HUES6 (cell line): Measurements from ENCODE around the gene LMLN.

Source experiments
- H3K27ac ChIP-seq: 2 replicates; pipeline ENCODE4 v1.7.0; 2013; ENCODE audit warnings: low read depth, mild to moderate bottlenecking, low read length, inconsistent platforms
- H3K27me3 ChIP-seq: 2 replicates; pipeline ENCODE4 v1.6.1; 2013; ENCODE audit warnings: low read length; ENCODE audit not compliant: control insufficient read depth, insufficient read depth
- H3K36me3 ChIP-seq: 2 replicates; pipeline ENCODE4 v1.6.1; 2013; ENCODE audit warnings: low read length; ENCODE audit not compliant: control insufficient read depth, insufficient read depth
- H3K4me1 ChIP-seq: 2 replicates; pipeline ENCODE4 v1.6.1; 2013; ENCODE audit warnings: low read length; ENCODE audit not compliant: control insufficient read depth, insufficient read depth
- H3K4me3 ChIP-seq: 2 replicates; pipeline ENCODE4 v1.5.1; 2013; ENCODE audit warnings: low read depth, low read length
- H3K9ac ChIP-seq: one replicate; pipeline ENCODE4 v1.6.1; 2013; ENCODE audit warnings: mild to moderate bottlenecking, low read length
- H3K9me3 ChIP-seq: 2 replicates; pipeline ENCODE4 v1.6.1; 2013; ENCODE audit warnings: low read depth, low read length; ENCODE audit not compliant: control insufficient read depth, insufficient read depth

Gene LMLN

GRCh38 chr3:197949191-197949777, 10.7 kb upstream of the LMLN start:
- peak overlapping the region; percentile 99 for H3K27ac ChIP-seq
- H3K4me3 ChIP-seq: peak overlapping the region; percentile 95
- no peaks in the 10 kb centered on the region for H3K9me3 ChIP-seq
- H3K9ac ChIP-seq: peak overlapping the region; percentile 98
- peaks cover 2% of the 10 kb centered on the region; the same call in 1 of the 2 replicates for H3K4me1 ChIP-seq
- H3K36me3 ChIP-seq: peaks cover 40% of the 10 kb centered on the region
- H3K27me3 ChIP-seq: no peaks in the 10 kb centered on the region

DNA sequence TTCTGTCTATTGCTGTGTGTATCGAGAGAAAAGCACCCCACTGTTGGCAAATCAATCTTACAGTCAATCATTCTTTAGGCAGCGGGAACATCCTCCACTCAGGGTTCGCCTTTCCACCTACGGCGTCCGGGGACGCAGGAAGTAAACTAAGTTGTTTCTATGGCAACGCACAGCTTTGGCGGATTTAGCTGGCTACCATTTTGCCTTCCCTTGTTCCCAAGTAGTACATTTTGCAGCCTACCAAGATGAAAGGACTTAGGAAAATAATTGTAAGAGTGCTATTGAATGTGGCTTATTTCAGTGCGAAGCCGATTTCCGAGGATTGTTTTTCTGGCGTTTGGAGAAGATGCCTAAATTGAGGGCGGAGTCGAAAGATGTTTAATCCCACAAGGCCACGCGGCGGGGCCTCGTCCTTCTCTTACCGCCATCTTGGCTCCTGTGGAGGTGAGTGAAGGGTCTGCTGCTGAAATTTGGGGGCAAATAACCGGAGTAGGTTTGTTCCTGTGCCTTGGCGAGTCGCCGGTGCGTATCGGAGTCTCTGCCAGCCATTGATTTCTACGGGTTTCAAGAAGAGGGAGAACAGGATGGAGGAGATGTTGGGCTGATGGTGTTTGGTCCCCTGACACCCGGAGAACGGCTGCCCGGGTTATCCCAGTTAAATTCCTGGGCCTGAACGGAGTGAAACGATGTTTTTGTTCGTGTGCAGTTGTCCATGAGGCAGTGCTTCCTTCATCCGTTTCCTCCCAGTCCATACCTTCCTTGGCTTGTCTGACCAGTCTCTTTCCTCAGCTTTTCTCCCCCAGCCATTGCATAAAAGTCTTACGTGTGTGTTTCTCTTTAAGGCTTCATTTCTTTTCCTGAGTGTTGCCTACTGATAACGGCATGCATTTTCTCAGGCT, 10.0 kb upstream of the LMLN start, which contains the start of gene RPL35A:
Gene RPL35A (plus strand): TSS at position 413 of the 899 bp plus-strand sequence. CDS start 778 bp downstream, outside the sequence.
- H3K27me3 ChIP-seq: no peaks in the 10 kb centered on the region
- peaks cover 2% of the 10 kb centered on the region; the same call in 1 of the 2 replicates for H3K4me1 ChIP-seq
- H3K27ac ChIP-seq: peak within 1 kb of the TSS; percentile 99

DNA sequence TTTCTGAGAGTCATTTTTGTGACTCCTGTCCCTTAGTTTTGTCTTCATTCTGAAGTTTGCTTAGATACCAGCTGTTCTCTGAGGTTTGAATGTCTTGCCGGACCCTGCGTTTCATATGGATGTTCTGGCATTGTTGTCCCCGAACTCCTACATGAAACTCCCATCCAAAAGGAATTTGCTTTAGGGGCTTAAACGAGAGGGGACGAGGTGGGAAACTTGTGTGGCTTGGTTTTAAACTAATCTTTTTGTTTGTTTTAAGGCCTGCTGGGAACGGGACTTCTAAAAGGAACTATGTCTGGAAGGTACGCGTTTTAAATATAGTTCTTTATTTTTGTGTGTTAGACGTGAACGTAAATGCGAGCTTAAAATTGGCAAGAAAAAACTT, 9.3 kb upstream of the LMLN start:
- Histone ChIP-seq H3K27ac (peak overlapping the region; percentile 99), H3K36me3 (peaks cover 54% of the 10 kb centered on the region), H3K4me3 (peak overlapping the region; percentile 95), H3K9ac (peak overlapping the region; percentile 98), H3K9me3 (no peaks in the 10 kb centered on the region), H3K27me3 (no peaks in the 10 kb centered on the region), H3K4me1 (peaks cover 2% of the 10 kb centered on the region; the same call in 1 of the 2 replicates)

More for the DNA sequence above, 10.0 kb upstream of the LMLN start, which contains the start of gene RPL35A:
- Histone ChIP-seq H3K36me3 (peaks cover 48% of the 10 kb centered on the region), H3K4me3 (peak within 1 kb of the TSS; percentile 95), H3K9ac (peak within 1 kb of the TSS; percentile 98), H3K9me3 (no peaks in the 10 kb centered on the region)

- peak overlapping the region; percentile 99; the same call in 1 of the 2 replicates for H3K27ac ChIP-seq
- peaks cover 2% of the 10 kb centered on the region; the same call in 1 of the 2 replicates for H3K4me1 ChIP-seq
- H3K27me3 ChIP-seq: no peaks in the 10 kb centered on the region
- H3K4me3 ChIP-seq: peak overlapping the region; percentile 95
- H3K9ac ChIP-seq: peak overlapping the region; percentile 98
- H3K9me3 ChIP-seq: no peaks in the 10 kb centered on the region
- H3K36me3 ChIP-seq: peaks cover 62% of the 10 kb centered on the region
Measured at GRCh38 chr3:197951392-197951990, 8.5 kb upstream of the LMLN start.

DNA sequence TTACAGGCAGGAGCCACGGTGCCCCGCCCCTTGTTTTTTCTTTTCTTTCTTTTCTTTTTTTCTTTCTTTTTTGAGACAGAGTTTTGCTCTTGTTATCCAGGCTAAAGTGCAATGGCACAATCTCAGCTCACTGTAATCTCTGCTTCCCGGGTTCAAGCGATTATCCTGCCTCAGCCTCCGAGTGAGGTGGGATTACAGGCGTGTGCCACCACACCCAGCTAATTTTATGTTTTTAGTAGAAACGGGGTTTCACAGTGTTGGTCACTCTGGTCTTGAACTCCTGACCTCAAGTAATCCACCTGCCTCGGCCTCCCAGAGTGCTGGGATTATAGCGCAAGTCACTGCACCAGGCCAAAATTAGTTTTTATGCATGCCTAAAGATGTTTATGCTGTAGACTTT, 7.6 kb upstream of the LMLN start:
- Histone ChIP-seq H3K4me3 (no peak overlapping the region), H3K27ac (no peak overlapping the region), H3K9ac (no peak overlapping the region), H3K4me1 (peaks cover 2% of the 10 kb centered on the region; the same call in 1 of the 2 replicates), H3K36me3 (peaks cover 68% of the 10 kb centered on the region), H3K27me3 (no peaks in the 10 kb centered on the region), H3K9me3 (no peaks in the 10 kb centered on the region)

GRCh38 chr3:197953325-197953724, 6.7 kb upstream of the LMLN start:
- H3K36me3 ChIP-seq: peaks cover 68% of the 10 kb centered on the region
- H3K4me3 ChIP-seq: no peak overlapping the region
- no peak overlapping the region for H3K27ac ChIP-seq
- H3K9me3 ChIP-seq: no peaks in the 10 kb centered on the region
- H3K4me1 ChIP-seq: peaks cover 2% of the 10 kb centered on the region; the same call in 1 of the 2 replicates
- H3K27me3 ChIP-seq: no peaks in the 10 kb centered on the region
- H3K9ac ChIP-seq: no peak overlapping the region

- no peaks in the 10 kb centered on the region for H3K9me3 ChIP-seq
- H3K4me3 ChIP-seq: no peak overlapping the region
- H3K36me3 ChIP-seq: peaks cover 68% of the 10 kb centered on the region
- peaks cover 2% of the 10 kb centered on the region; the same call in 1 of the 2 replicates for H3K4me1 ChIP-seq
- no peak overlapping the region for H3K27ac ChIP-seq
- no peak overlapping the region for H3K9ac ChIP-seq
- H3K27me3 ChIP-seq: no peaks in the 10 kb centered on the region
Measured at GRCh38 chr3:197953881-197954280, 6.1 kb upstream of the LMLN start.

- H3K27ac ChIP-seq: no peak overlapping the region
- peaks cover 9% of the 10 kb centered on the region for H3K4me1 ChIP-seq
- H3K9ac ChIP-seq: no peak overlapping the region
- H3K27me3 ChIP-seq: no peaks in the 10 kb centered on the region
- H3K36me3 ChIP-seq: peaks cover 61% of the 10 kb centered on the region
- no peak overlapping the region for H3K4me3 ChIP-seq
- H3K9me3 ChIP-seq: no peaks in the 10 kb centered on the region
Measured at GRCh38 chr3:197955892-197956477, 4.0 kb upstream of the LMLN start.

DNA sequence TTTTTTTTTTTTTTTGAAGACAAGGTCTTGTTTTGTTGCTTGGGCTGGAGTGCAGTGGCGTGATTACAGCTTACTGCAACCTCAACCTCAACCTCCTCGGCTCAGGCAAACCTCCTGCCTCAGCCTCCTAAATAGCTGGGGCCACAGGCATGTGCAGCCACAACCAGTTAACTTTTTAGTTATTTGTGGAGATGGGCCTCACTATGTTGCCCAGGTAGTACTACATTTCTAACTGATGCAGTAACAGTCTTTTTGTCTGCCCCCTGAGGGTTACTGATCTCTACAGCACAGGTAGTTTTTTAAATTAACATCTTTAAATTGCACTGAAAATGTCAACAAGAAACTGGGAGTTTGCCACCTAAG, 3.4 kb upstream of the LMLN start:
- no peaks in the 10 kb centered on the region for H3K27me3 ChIP-seq
- H3K4me1 ChIP-seq: peaks cover 11% of the 10 kb centered on the region
- H3K9me3 ChIP-seq: no peaks in the 10 kb centered on the region
- H3K9ac ChIP-seq: no peak overlapping the region
- H3K27ac ChIP-seq: no peak overlapping the region
- H3K4me3 ChIP-seq: no peak overlapping the region
- H3K36me3 ChIP-seq: peaks cover 55% of the 10 kb centered on the region

- no peak overlapping the region for H3K4me3 ChIP-seq
- H3K4me1 ChIP-seq: peaks cover 9% of the 10 kb centered on the region
- no peak overlapping the region for H3K9ac ChIP-seq
- no peaks in the 10 kb centered on the region for H3K9me3 ChIP-seq
- H3K27ac ChIP-seq: no peak overlapping the region
- peaks cover 43% of the 10 kb centered on the region for H3K36me3 ChIP-seq
- H3K27me3 ChIP-seq: no peaks in the 10 kb centered on the region
Measured at GRCh38 chr3:197957790-197958133, 2.3 kb upstream of the LMLN start.
